ENCODE results near the gene PKP1. TPM values are rescaled to one million over a fixed set of nuclear protein-coding genes. Genes with fewer than 3 reads are reported as not detected.
A peak's percentile ranks its signal among the peaks of the same experiment; 100 is the strongest.

Gene PKP1
- total RNA-seq, 2 donors from 2014 or later: 0.18 to 0.44 TPM

DNA sequence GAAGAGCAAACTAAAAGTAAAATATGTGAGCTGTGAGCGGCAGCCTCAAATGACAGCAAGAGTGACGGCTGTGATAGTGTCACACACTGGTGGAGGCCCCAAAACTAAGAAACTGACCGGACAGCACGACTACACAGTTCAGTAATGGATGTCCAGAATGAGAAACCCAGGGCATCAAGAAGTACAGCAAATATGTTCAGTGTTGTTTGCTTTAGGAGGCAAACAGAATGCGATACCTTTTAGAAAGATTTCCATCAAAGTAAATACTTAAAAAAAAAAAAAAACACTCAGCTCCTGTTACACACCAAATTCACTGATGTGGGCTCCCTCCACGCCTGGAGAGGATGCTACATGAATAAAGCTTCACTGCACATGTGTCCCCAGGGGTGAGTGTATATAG, 1.1 kb upstream of the PKP1 start:
- Histone ChIP-seq H3K27me3 (ENCODE audit: control insufficient read depth, insufficient read depth, low read length, poor library complexity, severe bottlenecking) (peaks cover 23% of the 10 kb centered on the region), H3K9me3 (ENCODE audit: control insufficient read depth, low read length) (no peaks in the 10 kb centered on the region), H3K4me1 (ENCODE audit: control insufficient read depth, insufficient read depth, low read length) (no peaks in the 10 kb centered on the region), H3K4me3 (ENCODE audit: low read length) (no peak overlapping the region), H3K27ac (ENCODE audit: low read depth, low read length) (no peak overlapping the region), H3K36me3 (ENCODE audit: control insufficient read depth, insufficient read depth, low read length) (no peaks in the 10 kb centered on the region), H3K9ac (ENCODE audit: extremely low read depth, low read length, poor library complexity, severe bottlenecking) (no peak overlapping the region)
- peaks cover 70% of the 10 kb centered on the region for H3K27me3 Mint-ChIP-seq (ENCODE audit: insufficient read depth)
- peaks cover 15% of the 10 kb centered on the region for H3K4me1 Mint-ChIP-seq
- no peaks in the 10 kb centered on the region for H3K36me3 Mint-ChIP-seq (ENCODE audit: low read depth)
- WGBS, 2 experiments (ENCODE audit: insufficient coverage in 1 of 2, insufficient read length in 1 of 2): 92 to 100% methylated on average over 4 to 6 of the region's 6 CpGs
- TF ChIP-seq, protein P1, sequence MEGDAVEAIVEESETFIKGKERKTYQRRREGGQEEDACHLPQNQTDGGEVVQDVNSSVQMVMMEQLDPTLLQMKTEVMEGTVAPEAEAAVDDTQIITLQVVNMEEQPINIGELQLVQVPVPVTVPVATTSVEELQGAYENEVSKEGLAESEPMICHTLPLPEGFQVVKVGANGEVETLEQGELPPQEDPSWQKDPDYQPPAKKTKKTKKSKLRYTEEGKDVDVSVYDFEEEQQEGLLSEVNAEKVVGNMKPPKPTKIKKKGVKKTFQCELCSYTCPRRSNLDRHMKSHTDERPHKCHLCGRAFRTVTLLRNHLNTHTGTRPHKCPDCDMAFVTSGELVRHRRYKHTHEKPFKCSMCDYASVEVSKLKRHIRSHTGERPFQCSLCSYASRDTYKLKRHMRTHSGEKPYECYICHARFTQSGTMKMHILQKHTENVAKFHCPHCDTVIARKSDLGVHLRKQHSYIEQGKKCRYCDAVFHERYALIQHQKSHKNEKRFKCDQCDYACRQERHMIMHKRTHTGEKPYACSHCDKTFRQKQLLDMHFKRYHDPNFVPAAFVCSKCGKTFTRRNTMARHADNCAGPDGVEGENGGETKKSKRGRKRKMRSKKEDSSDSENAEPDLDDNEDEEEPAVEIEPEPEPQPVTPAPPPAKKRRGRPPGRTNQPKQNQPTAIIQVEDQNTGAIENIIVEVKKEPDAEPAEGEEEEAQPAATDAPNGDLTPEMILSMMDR (conservative IDR thresholded peaks at IDR 0.05): no peak
- H3K27ac Mint-ChIP-seq: no peak overlapping the region
- DNase-seq: no peak
- H3K9me3 Mint-ChIP-seq: no peaks in the 10 kb centered on the region
- no peak overlapping the region for H3K4me3 Mint-ChIP-seq

DNA sequence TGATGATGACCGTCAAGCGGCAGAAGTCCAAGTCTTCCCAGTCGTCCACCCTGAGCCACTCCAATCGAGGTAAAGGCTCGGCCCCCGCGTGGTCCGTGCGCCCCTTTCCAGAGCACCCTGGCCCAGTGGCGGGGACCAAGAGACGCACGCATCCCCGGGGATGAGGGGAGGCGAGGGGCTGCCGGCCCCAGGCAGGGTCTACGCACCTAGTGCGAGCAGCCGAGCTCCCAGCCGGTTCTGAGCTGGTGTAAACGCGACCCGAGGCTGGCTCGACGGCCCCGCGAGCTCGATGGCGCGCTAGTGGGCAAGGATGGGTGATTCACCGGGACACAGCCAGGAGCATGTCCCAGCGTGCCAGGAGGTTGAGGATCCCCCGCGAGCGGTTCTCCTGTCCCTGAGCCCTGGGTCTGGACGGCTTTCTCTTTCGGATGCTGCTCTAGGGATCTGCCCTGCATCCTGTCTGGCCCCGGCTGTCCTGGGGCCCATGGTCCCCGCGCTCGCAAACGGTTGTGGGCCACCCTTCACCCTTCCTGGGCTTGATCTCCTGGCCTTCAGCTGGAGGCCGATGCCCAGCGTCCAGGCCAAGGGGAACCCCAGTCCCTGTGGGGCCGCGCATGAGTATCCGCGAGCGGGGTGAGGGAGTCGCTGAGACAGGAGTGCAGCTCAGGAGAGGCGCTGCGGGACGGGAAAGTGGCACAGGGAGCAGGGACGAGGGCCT, 689 bp downstream of the PKP1 start:
- no peaks in the 10 kb centered on the region for H3K9me3 Mint-ChIP-seq

GRCh38 chr1:201284636-201285035, 1.3 kb downstream of the PKP1 start:
- peaks cover 78% of the 10 kb centered on the region for H3K27me3 Mint-ChIP-seq (ENCODE audit: insufficient read depth)
- H3K27ac Mint-ChIP-seq: no peak overlapping the region
- no peak for DNase-seq
- no peaks in the 10 kb centered on the region for H3K36me3 Mint-ChIP-seq (ENCODE audit: low read depth)
- Histone ChIP-seq H3K27ac (ENCODE audit: low read depth, low read length) (no peak overlapping the region), H3K9ac (ENCODE audit: extremely low read depth, low read length, poor library complexity, severe bottlenecking) (no peak overlapping the region), H3K4me1 (ENCODE audit: control insufficient read depth, insufficient read depth, low read length) (no peaks in the 10 kb centered on the region), H3K36me3 (ENCODE audit: control insufficient read depth, insufficient read depth, low read length) (no peaks in the 10 kb centered on the region), H3K4me3 (ENCODE audit: low read length) (no peak overlapping the region), H3K9me3 (ENCODE audit: control insufficient read depth, low read length) (no peaks in the 10 kb centered on the region), H3K27me3 (ENCODE audit: control insufficient read depth, insufficient read depth, low read length, poor library complexity, severe bottlenecking) (peaks cover 23% of the 10 kb centered on the region)
- no peak overlapping the region for H3K4me3 Mint-ChIP-seq
- TF ChIP-seq, protein P1 (conservative IDR thresholded peaks at IDR 0.05): no peak
- no peaks in the 10 kb centered on the region for H3K9me3 Mint-ChIP-seq
- WGBS, 2 experiments (ENCODE audit: insufficient coverage in 1 of 2, insufficient read length in 1 of 2): 95 to 100% methylated on average over 5 to 6 of the region's 6 CpGs
- H3K4me1 Mint-ChIP-seq: peaks cover 15% of the 10 kb centered on the region

More for the DNA sequence above, 689 bp downstream of the PKP1 start:
- Histone ChIP-seq H3K9ac (ENCODE audit: extremely low read depth, low read length, poor library complexity, severe bottlenecking) (no peak overlapping the region), H3K27me3 (ENCODE audit: control insufficient read depth, insufficient read depth, low read length, poor library complexity, severe bottlenecking) (peaks cover 23% of the 10 kb centered on the region), H3K27ac (ENCODE audit: low read depth, low read length) (no peak overlapping the region), H3K4me3 (ENCODE audit: low read length) (no peak overlapping the region), H3K4me1 (ENCODE audit: control insufficient read depth, insufficient read depth, low read length) (no peaks in the 10 kb centered on the region), H3K36me3 (ENCODE audit: control insufficient read depth, insufficient read depth, low read length) (no peaks in the 10 kb centered on the region), H3K9me3 (ENCODE audit: control insufficient read depth, low read length) (no peaks in the 10 kb centered on the region)
- TF ChIP-seq, protein P1 (conservative IDR thresholded peaks at IDR 0.05): no peak
- Mint-ChIP-seq H3K4me1 (peaks cover 15% of the 10 kb centered on the region), H3K27ac (no peak overlapping the region), H3K27me3 (ENCODE audit: insufficient read depth) (peaks cover 79% of the 10 kb centered on the region), H3K4me3 (peak overlapping the region; percentile 47), H3K36me3 (ENCODE audit: low read depth) (no peaks in the 10 kb centered on the region)
- no peak for DNase-seq
- 94 to 95% methylated on average over 34 to 53 of the region's 53 CpGs for WGBS, 2 experiments (ENCODE audit: insufficient coverage in 1 of 2, insufficient read length in 1 of 2)

All from endodermal cell (in vitro differentiated cells).